ENCODE measurements around the gene GALNT15.

Gene GALNT15

GRCh38 chr3:16137977-16138376 lies 36.5 kb upstream of the GALNT15 start:
- Histone ChIP-seq H3K4me3 (ENCODE audit: low read length, poor library complexity, severe bottlenecking) (no peak overlapping the region), H4K20me1 (ENCODE audit: insufficient read depth, low read length, poor library complexity, severe bottlenecking) (no peaks in the 10 kb centered on the region), H3K9me3 (ENCODE audit: insufficient read depth, low read depth, low read length) (no peaks in the 10 kb centered on the region; the same call in 1 of the 2 replicates), H3K9me2 (replicated peaks; ENCODE audit: low read depth, low read length) (no peaks in the 10 kb centered on the region), H3K4me1 (ENCODE audit: insufficient read depth, low read length, poor library complexity, severe bottlenecking) (no peaks in the 10 kb centered on the region), H3K4me2 (ENCODE audit: low read depth, low read length, poor library complexity, severe bottlenecking) (no peak overlapping the region), H3K36me3 (ENCODE audit: insufficient read depth, low read length) (no peaks in the 10 kb centered on the region), H2AFZ (ENCODE audit: low read length) (no peak overlapping the region), H3K9ac (ENCODE audit: low read depth, low read length, poor library complexity, severe bottlenecking) (no peak overlapping the region), H3K79me2 (ENCODE audit: insufficient read depth, low read length) (no peaks in the 10 kb centered on the region), H3K27me3 (ENCODE audit: insufficient read depth, low read length, poor library complexity, severe bottlenecking) (no peaks in the 10 kb centered on the region), H3F3A (ENCODE audit: low read depth) (no peaks in the 10 kb centered on the region)
- TF ChIP-seq EZH2phosphoT487 (IDR thresholded peaks at IDR 0.05; ENCODE audit: borderline replicate concordance), result no peak
- no peak for TF ChIP-seq CTCF (conservative IDR thresholded peaks at IDR 0.05; ENCODE audit: low read length)

- Histone ChIP-seq H2AFZ (ENCODE audit: low read length) (no peak overlapping the region), H3K9ac (ENCODE audit: low read depth, low read length, poor library complexity, severe bottlenecking) (no peak overlapping the region)
These were observed 34.2 kb upstream of the GALNT15 start for GRCh38 chr3:16140116-16140893.

GRCh38 chr3:16140894-16141285 lies 33.6 kb upstream of the GALNT15 start:
- Histone ChIP-seq H2AFZ (ENCODE audit: low read length) (no peak overlapping the region), H3F3A (ENCODE audit: low read depth) (no peaks in the 10 kb centered on the region), H3K36me3 (ENCODE audit: insufficient read depth, low read length) (no peaks in the 10 kb centered on the region), H3K79me2 (ENCODE audit: insufficient read depth, low read length) (no peaks in the 10 kb centered on the region), H3K4me1 (ENCODE audit: insufficient read depth, low read length, poor library complexity, severe bottlenecking) (no peaks in the 10 kb centered on the region), H4K20me1 (ENCODE audit: insufficient read depth, low read length, poor library complexity, severe bottlenecking) (no peaks in the 10 kb centered on the region), H3K9me3 (ENCODE audit: insufficient read depth, low read depth, low read length) (peaks cover 5% of the 10 kb centered on the region; the same call in 1 of the 2 replicates), H3K4me2 (ENCODE audit: low read depth, low read length, poor library complexity, severe bottlenecking) (no peak overlapping the region), H3K9me2 (replicated peaks; ENCODE audit: low read depth, low read length) (no peaks in the 10 kb centered on the region), H3K9ac (ENCODE audit: low read depth, low read length, poor library complexity, severe bottlenecking) (no peak overlapping the region), H3K27me3 (ENCODE audit: insufficient read depth, low read length, poor library complexity, severe bottlenecking) (no peaks in the 10 kb centered on the region), H3K4me3 (ENCODE audit: low read length, poor library complexity, severe bottlenecking) (no peak overlapping the region)
- TF ChIP-seq EZH2phosphoT487 (IDR thresholded peaks at IDR 0.05; ENCODE audit: borderline replicate concordance), result no peak
- no peak for TF ChIP-seq CTCF (conservative IDR thresholded peaks at IDR 0.05; ENCODE audit: low read length)

More at GRCh38 chr3:16140116-16140893, 34.2 kb upstream of the GALNT15 start:
- H3K4me1 ChIP-seq (ENCODE audit: insufficient read depth, low read length, poor library complexity, severe bottlenecking), result no peaks in the 10 kb centered on the region
- no peaks in the 10 kb centered on the region for H3F3A ChIP-seq (ENCODE audit: low read depth)
- no peaks in the 10 kb centered on the region for H4K20me1 ChIP-seq (ENCODE audit: insufficient read depth, low read length, poor library complexity, severe bottlenecking)
- H3K4me2 ChIP-seq (ENCODE audit: low read depth, low read length, poor library complexity, severe bottlenecking), result no peak overlapping the region
- peaks cover 5% of the 10 kb centered on the region; the same call in 1 of the 2 replicates for H3K9me3 ChIP-seq (ENCODE audit: insufficient read depth, low read depth, low read length)
- no peaks in the 10 kb centered on the region for H3K79me2 ChIP-seq (ENCODE audit: insufficient read depth, low read length)
- no peak overlapping the region for H3K4me3 ChIP-seq (ENCODE audit: low read length, poor library complexity, severe bottlenecking)
- H3K36me3 ChIP-seq (ENCODE audit: insufficient read depth, low read length), result no peaks in the 10 kb centered on the region
- H3K9me2 ChIP-seq (replicated peaks; ENCODE audit: low read depth, low read length), result no peaks in the 10 kb centered on the region
- H3K27me3 ChIP-seq (ENCODE audit: insufficient read depth, low read length, poor library complexity, severe bottlenecking), result no peaks in the 10 kb centered on the region
- TF ChIP-seq EZH2phosphoT487 (IDR thresholded peaks at IDR 0.05; ENCODE audit: borderline replicate concordance), result no peak
- TF ChIP-seq CTCF (conservative IDR thresholded peaks at IDR 0.05; ENCODE audit: low read length), result no peak
